HG03159 (cell line): ENCODE data around the gene ZBTB33.
A peak's percentile ranks its signal among the peaks of the same experiment; 100 is the strongest.

Experiments
- ATAC-seq: cut with Tn5 transposase; IDR thresholded peaks from one replicate; pipeline ENCODE4 v1.9.1; 2021; ENCODE audit warnings: mild to moderate bottlenecking, moderate library complexity; ENCODE audit not compliant: unreplicated experiment

ZBTB33 gene

DNA sequence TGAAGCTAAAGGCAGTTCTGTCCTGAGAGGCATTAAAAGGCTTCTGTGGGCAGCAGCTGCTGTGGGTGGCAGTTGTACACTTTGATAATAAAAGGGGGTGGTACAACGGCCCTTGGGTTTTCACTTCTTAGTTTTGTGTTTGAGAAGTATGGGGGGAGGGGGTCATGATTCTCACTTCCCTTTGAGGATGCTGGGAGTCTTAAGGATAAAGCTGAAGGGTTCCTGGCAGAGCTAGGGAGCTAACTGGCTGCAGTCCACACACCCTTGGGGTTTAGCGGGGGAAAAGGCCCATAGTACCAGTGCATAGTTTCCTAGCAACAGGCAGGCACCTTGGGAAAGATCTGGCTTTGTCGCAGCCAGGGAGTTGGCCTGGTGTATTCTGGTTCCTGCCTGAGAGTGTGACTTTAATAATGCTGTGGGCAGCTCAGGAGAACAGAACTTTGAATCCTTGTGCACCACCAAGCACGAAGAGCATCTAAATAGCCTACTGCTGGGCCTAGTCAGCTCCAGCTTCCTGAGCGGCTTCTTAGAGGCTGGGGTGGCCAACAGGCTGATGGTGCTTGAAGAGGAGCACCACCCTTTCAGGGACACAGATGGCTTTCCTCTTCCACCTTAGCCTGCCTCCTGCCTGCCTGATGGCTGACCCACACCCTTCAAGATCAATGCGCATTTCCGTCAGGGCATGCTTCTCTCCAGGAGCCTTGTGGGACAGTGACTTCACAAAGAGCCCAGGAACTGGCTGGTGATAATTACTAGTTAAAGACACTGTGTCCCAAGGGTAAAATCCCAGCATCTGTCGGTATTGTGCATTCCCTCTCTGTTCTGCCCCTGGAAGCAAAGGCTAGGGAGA is 12.5 kb downstream of the ZBTB33 start:
- ATAC-seq = no peak

DNA sequence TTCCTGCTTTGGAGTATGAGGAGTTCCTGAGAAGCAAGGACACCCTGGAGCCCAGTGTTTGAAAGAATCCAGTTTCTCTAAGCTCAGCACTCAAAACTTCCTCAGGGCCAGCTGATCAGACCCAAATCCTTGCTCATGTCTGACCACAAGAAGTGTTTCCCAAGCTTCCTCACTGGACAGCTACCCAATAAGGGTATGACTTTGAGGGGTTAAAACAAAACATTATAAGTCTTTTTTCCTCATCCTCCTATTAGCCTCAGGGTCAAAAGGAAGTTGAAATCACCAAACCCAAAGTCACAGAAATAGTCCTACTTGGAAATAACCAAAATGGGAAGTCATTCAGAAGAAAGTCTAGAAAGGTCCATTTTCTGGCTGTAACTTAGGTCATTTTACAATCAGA is 13.7 kb downstream of the ZBTB33 start:
- no peak for ATAC-seq

DNA sequence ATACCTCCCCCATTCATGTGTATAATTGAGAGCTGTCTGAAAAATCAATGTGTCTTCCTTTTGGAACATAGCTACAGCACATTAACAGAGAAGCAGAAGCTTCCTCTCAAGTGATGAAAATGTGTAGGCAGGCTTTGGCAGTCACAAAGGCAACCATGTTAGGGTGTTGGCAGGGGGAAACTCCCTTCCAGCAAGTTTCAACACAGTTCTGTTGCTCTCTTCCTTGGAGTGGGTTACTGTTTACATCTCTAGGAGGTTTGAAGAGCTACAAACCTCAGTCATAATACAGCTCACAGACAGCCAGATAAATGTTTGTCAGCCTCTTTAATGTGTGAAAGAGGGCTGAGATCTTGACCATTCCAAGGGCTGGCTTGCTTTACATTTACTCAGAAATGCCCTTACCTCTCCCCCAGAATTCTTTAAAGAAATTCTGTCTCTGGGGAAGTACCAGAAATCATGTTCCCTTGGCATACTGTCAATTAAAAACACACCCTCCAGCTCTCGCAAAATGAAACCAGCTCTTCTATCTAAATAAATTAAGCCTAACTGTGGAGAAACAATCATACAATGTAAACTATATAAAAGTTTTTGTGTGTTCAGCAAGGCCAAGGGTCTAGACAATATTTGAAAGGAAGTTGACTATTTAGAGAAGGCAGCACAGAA is 18.9 kb downstream of the ZBTB33 start:
- no peak for ATAC-seq

DNA sequence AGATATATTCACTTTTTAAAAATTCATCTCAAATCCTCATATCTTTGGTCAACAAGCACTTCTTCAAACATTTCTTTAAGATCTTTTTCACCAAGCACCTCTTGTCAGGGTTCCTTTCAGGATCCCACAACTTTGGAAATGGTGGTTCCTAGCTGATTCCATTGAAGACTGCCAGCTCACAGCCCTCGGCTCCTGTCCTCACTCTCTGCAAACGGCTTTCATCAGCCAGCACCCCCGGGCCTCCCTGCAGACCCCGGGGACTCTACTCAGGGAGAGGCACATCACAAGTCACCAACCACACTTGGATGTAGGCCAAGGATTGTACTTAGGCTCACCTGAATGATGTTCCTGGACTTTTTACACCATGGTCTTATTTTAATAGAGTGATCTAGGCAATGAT is 20.0 kb downstream of the ZBTB33 start:
- no peak for ATAC-seq

DNA sequence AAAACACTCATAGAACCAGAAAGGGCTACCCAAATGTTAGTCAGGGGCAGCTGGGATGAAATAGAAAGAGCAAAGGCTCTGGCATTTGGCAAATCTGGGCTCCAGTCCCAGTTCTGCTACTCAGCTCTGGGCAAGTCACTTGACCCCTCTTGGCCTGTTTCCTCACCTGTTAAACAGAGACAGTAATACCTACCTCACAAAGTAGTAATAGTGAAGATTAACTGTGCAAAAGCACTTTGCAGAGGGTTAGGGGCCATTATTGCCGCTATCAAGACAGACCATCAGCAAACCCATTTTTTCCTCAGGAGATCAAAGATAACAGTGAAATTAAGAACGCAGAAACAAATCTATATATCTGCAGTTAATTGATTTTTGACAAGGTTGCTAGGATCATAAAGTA is 20.6 kb downstream of the ZBTB33 start:
- no peak for ATAC-seq

DNA sequence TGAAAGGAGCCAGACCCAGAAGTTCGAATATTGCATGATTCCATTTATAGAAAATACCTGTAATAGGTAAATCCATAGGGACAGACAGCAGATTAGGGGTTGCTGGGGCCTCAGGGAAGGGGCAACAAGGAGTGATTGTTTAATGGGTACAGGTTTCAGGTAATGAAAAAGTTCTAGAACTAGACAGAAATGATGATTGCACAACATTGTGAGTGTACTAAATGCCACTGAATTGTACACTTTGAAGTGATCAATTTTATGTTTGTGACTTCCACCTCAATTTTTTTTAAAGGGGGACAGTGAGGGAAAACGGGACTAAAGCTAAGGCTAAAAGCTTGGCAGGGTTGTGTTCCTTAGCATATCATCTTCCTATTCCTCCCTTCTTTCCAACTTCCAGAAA is 23.5 kb downstream of the ZBTB33 start:
- no peak for ATAC-seq

DNA sequence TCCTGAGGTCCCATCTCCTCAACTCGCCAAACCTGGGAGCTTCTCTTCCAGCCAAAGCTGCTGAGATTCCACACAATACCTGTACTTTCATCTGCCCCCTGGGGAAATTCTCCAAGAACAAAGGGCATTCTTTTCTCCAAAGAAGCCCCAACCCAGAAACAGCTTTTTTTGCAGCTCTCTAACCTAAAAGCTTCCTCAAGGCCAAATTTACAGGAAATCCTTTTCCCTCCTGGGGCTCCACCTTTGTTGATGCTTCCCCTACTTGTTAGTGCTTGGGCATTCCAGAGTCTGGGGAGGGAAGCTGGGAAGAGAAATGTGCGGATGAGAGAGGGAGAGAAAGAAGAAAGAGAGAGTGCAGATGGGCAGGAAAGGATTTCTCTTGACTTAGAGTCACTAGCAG is 24.3 kb downstream of the ZBTB33 start:
- no peak for ATAC-seq

DNA sequence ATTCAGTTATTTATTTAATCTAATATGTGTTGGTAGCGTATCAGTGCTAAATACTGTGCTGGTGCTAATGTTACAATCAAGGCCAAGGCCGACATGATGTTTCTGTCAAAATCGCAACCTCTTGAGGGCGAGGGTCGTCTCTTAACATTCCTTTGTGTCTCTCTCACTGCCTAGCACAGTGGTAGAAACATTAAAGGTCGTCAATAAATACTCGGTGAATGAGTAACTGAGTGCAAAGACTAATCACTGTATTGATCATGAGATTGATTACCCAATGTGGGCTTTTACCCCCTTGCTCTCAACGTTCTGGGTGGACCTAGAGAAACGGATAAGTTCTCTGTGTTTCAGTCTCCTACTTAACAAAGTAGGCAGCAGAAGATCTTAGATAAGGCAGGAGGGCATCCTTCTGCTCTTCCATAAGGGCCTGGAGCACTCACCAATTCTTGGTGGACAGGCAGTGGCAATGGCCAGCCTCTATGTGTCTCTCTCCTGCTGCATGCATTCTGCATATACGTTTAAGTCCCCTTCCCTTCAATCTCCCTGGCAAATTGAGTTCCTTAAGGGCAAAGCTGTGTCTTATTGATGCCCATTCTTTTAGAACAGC is 30.5 kb downstream of the ZBTB33 start:
- ATAC-seq = no peak

DNA sequence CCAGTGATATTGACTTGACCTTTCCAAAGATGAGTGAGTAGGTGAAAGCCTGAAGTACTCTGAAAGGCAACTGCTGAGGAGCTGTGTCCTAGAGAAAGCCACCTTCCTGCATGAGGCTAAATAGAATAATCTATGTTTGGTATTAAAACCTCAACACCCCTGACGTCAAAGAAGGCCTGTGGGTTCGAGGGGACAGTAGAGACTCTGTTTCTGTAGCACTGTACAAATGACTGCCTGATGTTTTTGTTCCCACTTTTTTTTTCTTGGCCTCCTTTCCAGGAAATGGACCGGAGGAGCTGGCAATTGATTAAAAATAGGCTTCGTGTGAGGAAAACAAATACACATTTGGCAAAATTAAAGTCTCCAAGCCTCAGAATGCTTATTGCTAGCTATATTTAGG is 31.1 kb downstream of the ZBTB33 start:
- no peak for ATAC-seq

DNA sequence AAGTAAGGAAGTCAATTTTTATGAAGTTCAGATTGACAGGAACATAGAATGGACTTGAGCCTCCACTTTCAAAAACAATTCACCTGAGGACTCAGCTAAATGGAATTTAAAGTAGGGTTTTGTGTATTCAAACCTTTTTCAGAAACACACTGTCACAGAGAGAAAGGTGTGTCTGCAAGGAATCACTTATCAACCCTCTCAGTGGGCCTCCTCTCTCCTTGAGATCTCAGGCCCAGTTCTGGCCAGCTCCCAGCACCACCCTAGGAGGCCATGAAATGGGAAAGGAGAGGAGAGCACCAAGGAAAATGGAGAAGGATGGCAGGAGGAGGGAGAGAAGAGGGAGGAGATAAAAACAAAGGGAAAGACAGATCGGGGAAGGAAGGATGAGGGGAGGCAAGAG is 32.1 kb downstream of the ZBTB33 start:
- no peak for ATAC-seq

DNA sequence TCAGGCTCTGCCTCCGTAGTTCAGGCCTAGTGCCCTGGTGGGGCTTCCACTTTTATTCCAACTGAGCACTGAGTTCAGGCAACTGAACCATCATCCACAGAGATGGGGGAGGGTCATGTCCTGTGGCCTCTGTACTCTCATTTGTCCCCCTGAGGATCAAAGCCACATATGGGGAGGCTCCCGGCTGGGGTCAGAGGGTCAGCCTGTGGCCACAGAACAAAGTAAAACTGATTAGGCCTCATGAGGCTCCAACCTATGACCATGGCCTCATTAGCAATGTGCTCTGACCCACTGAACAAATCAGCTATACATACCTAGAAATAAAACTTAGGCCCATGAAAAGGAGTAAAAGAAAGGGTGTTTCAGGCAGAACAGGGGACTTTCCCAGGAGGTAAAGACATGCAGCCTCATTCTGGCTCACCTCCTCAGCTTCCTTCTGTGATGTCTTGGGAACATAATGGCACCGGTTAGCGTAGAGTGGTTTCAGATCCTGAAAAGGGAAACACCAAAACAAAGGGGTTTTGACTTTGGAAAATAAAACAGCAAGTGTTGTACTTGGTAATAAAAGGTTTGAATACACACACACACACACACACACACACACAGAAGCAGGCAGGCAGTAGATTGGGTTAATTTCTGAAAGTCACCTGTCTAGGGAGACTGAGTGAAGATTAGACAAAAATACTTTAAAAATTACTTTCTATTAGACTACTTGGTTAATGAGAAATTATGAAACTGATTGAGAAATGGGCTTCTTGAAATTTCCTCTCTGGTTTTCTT is 36.3 kb downstream of the ZBTB33 start:
- peak; percentile 40 for ATAC-seq

DNA sequence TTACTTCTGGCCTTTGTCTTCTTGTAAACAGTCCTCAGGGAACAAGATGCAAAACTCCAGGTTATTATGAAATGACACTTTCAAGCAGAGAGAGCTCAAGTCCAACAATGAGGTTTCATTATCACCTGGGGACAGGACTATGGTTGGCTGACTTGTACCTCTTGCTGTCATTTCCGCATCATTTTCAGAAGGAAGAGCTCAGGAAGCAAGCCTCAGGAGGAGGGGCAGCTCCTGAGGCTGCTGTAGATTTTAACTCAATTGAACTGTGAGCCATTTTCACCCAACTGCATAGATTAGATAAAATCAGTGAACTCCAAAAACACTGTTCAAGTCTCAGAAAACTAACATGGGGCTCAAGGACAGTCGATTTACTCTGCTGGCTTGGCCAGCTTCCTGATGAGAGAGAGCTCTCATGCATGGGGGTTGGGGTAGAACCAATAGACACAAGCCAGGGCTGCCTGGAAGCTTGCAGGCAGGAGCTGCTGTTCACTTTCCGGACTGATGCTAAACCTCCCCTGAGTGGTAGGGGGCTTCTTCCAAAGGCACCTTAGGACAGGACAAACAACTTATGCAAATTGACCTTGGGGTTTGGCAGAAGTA is 37.0 kb downstream of the ZBTB33 start:
- peak; percentile 52 for ATAC-seq

DNA sequence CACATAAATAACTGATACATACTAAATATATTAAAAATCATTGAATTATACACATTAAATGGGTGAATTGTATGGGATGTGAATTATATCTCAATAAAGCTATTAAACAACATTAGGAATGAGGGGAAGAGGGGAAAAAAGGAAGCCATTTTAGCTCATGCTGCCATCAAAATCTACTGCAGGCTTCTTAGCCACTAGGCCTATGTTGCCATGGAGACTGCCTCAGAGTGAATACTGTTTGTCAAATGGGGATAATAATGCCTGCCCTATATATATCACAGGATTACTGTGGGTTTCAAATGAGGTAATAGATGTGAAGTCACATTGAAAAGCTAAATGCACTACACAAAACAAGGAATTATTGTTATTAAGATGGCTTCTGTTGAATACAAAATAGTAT is 39.5 kb downstream of the ZBTB33 start:
- no peak for ATAC-seq

DNA sequence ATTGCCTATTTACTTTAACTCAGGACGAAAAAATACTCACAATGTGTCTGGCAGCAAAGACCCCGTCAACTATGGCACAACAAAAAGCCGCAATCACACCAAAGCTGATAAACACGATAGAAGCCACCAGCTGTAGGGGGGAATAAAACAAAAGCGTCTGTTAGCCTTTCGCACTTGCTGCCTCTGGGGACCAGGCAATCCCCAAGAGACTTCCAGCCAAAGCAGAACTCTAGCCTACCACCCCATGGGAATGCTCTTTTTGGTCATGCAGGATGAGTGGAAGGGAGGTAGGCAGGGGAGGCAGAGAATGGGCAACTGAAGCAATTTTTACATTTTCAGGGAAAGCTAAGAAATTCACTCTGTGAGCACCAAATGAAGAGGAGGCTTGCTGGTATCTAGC is 40.6 kb downstream of the ZBTB33 start:
- ATAC-seq = no peak

DNA sequence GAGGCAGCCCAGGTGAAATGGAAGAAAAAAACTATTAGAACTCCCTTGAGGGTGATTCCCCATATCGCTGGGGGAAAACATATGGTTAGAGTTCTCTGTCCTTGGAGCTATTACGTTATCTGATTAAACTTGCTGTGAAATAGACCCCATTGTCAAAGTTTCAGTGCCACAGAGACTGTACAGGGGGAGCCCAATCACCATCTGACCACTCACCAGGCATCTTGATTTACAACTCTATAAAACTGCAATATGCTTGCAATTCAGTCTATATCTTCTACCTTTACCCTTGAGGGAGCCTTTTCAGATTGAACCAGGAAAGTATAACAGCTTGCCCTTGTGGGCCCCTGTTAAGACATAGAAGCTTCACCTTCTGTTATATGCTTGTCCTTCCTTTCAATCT is 42.4 kb downstream of the ZBTB33 start:
- ATAC-seq = no peak

DNA sequence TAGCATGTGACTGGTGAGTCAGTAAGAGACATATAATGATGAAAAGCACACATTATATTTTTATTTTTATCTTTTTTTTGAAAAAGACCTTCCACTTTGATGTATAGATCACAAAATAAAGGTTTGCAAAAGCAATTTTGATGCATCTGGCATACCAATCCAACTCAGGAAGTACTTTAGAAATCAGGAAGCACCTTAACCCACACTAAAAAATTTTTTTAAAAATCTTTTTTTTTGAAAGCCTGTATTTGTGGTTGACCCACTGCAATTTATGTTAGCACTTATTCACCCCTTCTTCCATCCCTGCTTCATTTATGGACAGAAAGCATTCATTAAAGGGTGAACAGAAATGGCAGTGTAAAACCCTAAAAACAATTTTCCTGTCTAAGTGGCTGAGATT is 44.0 kb downstream of the ZBTB33 start:
- ATAC-seq = no peak

DNA sequence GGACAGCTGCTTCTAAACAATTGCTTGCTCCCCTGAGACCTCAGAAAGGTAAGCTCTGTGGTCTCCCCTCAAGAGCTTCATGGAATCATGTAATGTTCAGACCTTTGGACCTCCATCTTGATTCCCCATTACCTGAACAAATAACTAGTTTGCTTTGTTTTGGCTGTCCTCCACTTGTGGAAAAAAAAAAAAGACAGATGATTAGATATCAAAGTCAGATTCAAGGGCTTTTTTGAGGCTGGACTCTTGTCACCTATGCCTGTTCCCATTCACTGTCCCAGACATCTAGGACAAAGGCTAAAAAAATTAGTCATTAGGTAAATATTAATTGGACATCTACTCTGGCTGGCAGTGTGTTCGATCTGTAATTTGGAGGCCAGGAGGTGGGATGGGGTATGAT is 47.3 kb downstream of the ZBTB33 start:
- no peak for ATAC-seq

DNA sequence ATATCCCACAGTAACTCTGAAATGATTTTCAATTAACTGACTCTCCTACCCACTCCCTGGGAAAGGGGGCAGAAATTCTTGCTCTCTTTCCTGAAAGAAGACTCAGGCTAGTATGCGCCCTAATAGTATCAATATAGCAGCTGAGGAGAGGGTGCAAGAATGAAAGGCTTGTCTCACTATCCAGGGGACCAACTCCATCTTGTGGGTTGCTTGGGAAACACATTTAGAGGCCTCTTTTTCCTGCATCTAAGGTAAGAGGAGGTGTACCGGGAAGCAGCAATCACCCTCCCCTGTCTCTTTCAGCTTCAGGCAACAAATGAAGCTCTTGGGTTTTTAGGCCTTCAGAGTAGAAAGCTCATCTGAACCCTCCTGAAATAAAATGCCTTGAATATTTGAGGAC is 49.3 kb downstream of the ZBTB33 start:
- ATAC-seq = no peak

DNA sequence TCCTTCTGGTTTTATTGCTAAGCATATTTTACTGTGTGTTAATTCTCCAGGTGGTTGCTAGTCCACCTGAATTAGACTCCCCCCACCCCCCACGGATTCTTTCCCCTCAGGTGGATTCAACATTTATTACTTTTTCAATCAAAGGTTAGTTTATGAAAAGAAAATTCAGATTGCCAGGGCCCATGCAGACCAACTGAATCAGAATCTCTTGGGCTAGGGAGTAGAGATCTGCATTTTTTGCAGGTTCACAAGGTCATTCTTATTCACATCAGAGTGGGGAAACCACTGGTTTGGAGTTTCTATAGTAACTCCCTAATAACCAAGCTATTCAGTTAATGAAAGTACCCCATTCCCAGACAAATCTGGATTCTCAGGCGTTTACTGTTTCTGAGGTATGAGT is 50.9 kb downstream of the ZBTB33 start:
- no peak for ATAC-seq

DNA sequence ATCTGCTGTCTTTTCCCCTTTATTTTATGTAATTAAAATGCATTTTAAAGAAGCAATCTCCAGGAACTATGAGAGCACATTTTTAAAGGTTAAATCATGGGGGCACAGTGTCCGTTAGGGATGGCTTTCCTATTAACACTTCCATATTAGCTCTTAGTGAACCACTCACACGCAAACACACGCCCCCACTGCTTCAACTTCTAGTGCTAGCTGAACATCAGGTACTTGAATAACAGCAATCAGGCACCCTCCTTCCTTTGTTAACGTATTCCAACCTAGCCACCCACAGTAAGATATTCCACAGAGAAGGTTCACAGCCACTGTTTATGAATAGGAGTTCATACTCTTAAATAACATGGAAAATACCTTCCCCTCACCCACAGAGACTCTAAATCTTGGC is 51.3 kb downstream of the ZBTB33 start:
- ATAC-seq = no peak

DNA sequence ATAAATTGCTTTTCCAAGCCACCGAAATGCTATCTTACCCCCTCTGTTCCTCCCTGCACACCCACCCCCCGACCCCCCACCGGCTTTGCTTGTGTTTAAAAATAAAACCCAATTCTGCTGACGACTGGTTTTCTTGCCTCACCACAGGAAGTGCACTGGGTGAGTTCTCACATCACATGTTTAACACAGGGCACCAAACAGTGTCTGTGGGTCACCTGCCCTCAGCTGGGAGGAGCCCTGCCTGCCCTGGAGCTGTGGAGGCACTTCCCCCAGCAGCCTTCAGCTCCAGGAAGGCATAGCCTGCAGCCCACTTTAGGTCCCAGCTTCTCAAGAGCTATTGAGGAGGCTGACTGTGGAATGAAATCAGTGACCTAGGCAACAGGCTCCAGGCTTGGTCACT is 51.8 kb downstream of the ZBTB33 start:
- ATAC-seq = peak; percentile 87
